GM12878 (cell line): ENCODE results near the gene COPZ1. TPM values are rescaled to one million over a fixed set of nuclear protein-coding genes. Genes with fewer than 3 reads are reported as not detected.

Source experiments
- ATAC-seq: fragments of 200-7000 bp; cut with Tn5 transposase; 3 replicates; pipeline ENCODE4 v1.9.1; 2020; ENCODE audit warnings: mild to moderate bottlenecking, moderate library complexity
- BruUV-seq: library from RNA; stranded (reverse); fragments of 400-500 nt; replicated peaks from 2 replicates; lab custom pipeline; 2021; lab: Mats Ljungman, UMichigan
- CTCF ChIA-PET: fragments of 300-600 bp; sonication (Branson Sonifier 250); formaldehyde crosslinking; extraction: SDS; loops from one replicate; lab custom pipeline; 2021; ENCODE audit warnings: inconsistent platforms; lab: Yijun Ruan, JAX
- POLR2A ChIA-PET: fragments of 350-600 bp; formaldehyde crosslinking; extraction: SDS; loops from one replicate; lab custom pipeline; 2021; ENCODE audit warnings: inconsistent platforms; lab: Charles Lee
- RAD21 ChIA-PET: fragments of 300-600 bp; sonication (Branson Sonifier 250); formaldehyde crosslinking; loops from one replicate; lab custom pipeline; 2023; ENCODE audit warnings: antibody characterized with exemption; ENCODE audit not compliant: unreplicated experiment; lab: Charles Lee
- SMC1A ChIA-PET: fragments of 300-600 bp; sonication (Branson Sonifier 250); formaldehyde crosslinking; loops from one replicate; lab custom pipeline; 2023; ENCODE audit not compliant: unreplicated experiment, uncharacterized antibody; lab: Charles Lee
- DNase-seq: peaks from one replicate; pipeline ENCODE4 v3.0.0-alpha.2; 2011; ENCODE audit warnings: low read depth, low spot score
- FAIRE-seq: peaks from 3 replicates; lab custom pipeline; 2011; peaks lifted over from hg19 to GRCh38; lab: Jason Lieb, UNC
- H2AFZ ChIP-seq: 2 replicates; pipeline ENCODE4 v1.6.0; 2011; ENCODE audit warnings: low read depth, low read length, control low read depth; ENCODE audit not compliant: control insufficient read depth
- H3K27ac ChIP-seq: 2 replicates; pipeline ENCODE4 v1.5.1; 2011; ENCODE audit warnings: control low read depth; ENCODE audit not compliant: control insufficient read depth, insufficient read depth
- H3K27me3 ChIP-seq, 2 experiments: replicated peaks in 1 of 2; 2 replicates each; pipeline versions ENCODE4 v1.6.0 to v1.6.1; 2011; ENCODE audit warnings: low read length in 1 of 2; ENCODE audit not compliant: control insufficient read depth in 2 of 2, insufficient read depth in 2 of 2
- H3K36me3 ChIP-seq, 2 experiments: 2 replicates each; pipeline ENCODE4 v1.5.1; 2011; ENCODE audit warnings: low read length in 1 of 2; ENCODE audit not compliant: control insufficient read depth in 2 of 2, insufficient read depth in 2 of 2
- H3K4me1 ChIP-seq: 2 replicates; pipeline ENCODE4 v1.6.1; 2011; ENCODE audit warnings: mild to moderate bottlenecking, low read length, moderate library complexity, mixed read lengths; ENCODE audit not compliant: control insufficient read depth, insufficient read depth
- H3K4me2 ChIP-seq: 2 replicates; pipeline ENCODE4 v1.6.0; 2011; ENCODE audit warnings: control low read depth; ENCODE audit not compliant: control insufficient read depth, insufficient read depth
- H3K4me3 ChIP-seq: fragments of 200-600 bp; sonication (generic); 2 replicates; pipeline ENCODE4 v1.5.1; 2016
- H3K79me2 ChIP-seq: 2 replicates; pipeline ENCODE4 v1.6.0; 2011; ENCODE audit warnings: low read length; ENCODE audit not compliant: control insufficient read depth, insufficient read depth
- H3K9ac ChIP-seq: 2 replicates; pipeline ENCODE4 v1.8.0; 2011; ENCODE audit warnings: low read length, control low read depth, mixed read lengths; ENCODE audit not compliant: control insufficient read depth, insufficient read depth
- H3K9me3 ChIP-seq: replicated peaks from 3 replicates; pipeline ENCODE4 v1.5.1; 2011; ENCODE audit warnings: mild to moderate bottlenecking, low read length; ENCODE audit not compliant: control insufficient read depth, insufficient read depth
- H4K20me1 ChIP-seq: 2 replicates; pipeline ENCODE4 v1.6.0; 2011; ENCODE audit not compliant: control insufficient read depth, insufficient read depth
- CEBPZ ChIP-seq: fragments of 150-350 bp; IDR thresholded peaks from 2 replicates; pipeline ENCODE4 v1.6.1; 2016; ENCODE audit warnings: low read depth, low read length
- E2F4 ChIP-seq: IDR thresholded peaks from 2 replicates; pipeline ENCODE4 v1.6.1; 2012; ENCODE audit warnings: low read depth, low read length, improper control_type of control experiment
- IRF3 ChIP-seq: fragments of 450-650 bp; IDR thresholded peaks from 2 replicates; pipeline ENCODE4 v1.6.1; 2014; ENCODE audit warnings: mild to moderate bottlenecking
- KAT2A ChIP-seq: conservative IDR thresholded peaks from 2 replicates; pipeline ENCODE4 v1.6.1; 2011; ENCODE audit warnings: low read depth, low read length; ENCODE audit not compliant: control insufficient read depth
- MTA3 ChIP-seq: IDR thresholded peaks from 2 replicates; pipeline ENCODE4 v1.6.1; 2012; ENCODE audit warnings: low read length, inconsistent platforms, borderline replicate concordance
- NKRF ChIP-seq: fragments of 450-650 bp; conservative IDR thresholded peaks from 2 replicates; pipeline ENCODE4 v1.6.1; 2017; ENCODE audit warnings: mild to moderate bottlenecking, moderate library complexity
- NR2F1 ChIP-seq: fragments of 450-650 bp; conservative IDR thresholded peaks from 2 replicates; pipeline ENCODE4 v1.6.1; 2017; ENCODE audit warnings: mild to moderate bottlenecking
- RCOR1 ChIP-seq: conservative IDR thresholded peaks from 2 replicates; pipeline ENCODE4 v1.6.1; 2012; ENCODE audit warnings: low read depth, low read length, improper control_type of control experiment
- RUNX3 ChIP-seq: IDR thresholded peaks from 2 replicates; pipeline ENCODE4 v1.6.1; 2012; ENCODE audit warnings: low read length, inconsistent platforms
- SRF ChIP-seq, 2 experiments: IDR thresholded peaks; 2 replicates each; pipeline ENCODE4 v1.6.1; 2011; ENCODE audit warnings: low read depth in 2 of 2, low read length in 2 of 2, mild to moderate bottlenecking in 1 of 2, moderate library complexity in 1 of 2
- YBX1 ChIP-seq: fragments of 450-650 bp; IDR thresholded peaks from 2 replicates; pipeline ENCODE4 v1.6.1; 2016; ENCODE audit warnings: antibody characterized with exemption
- ZBED1 ChIP-seq: IDR thresholded peaks from 2 replicates; pipeline ENCODE4 v1.6.1; 2016; ENCODE audit warnings: borderline replicate concordance
- ZSCAN29 ChIP-seq: fragments of 450-650 bp; IDR thresholded peaks from 2 replicates; pipeline ENCODE4 v1.6.1; 2017; ENCODE audit warnings: mild to moderate bottlenecking, moderate library complexity
- WGBS: methylation state at CpG from one replicate; pipeline ENCODE4 v1.1.6; 2016; ENCODE audit warnings: low lambda C conversion rate; ENCODE audit not compliant: insufficient replicate concordance, insufficient coverage; ENCODE audit errors: missing lambda C conversion rate; 5-methylcytosine and 5-hydroxymethylcytosine counted together
- in situ Hi-C: fragments of 300-500 bp; cut with MboI; formaldehyde crosslinking; loops from 9 replicates; pipeline ENCODE4 v1.14.3; 2018; ENCODE audit warnings: mixed read lengths
- intact Hi-C: fragments of 100-400 bp; cut with micrococcal nuclease; formaldehyde crosslinking; loops from one replicate; pipeline ENCODE4 v1.14.2; 2022; ENCODE audit not compliant: unreplicated experiment
- polyA plus RNA-seq, 11 experiments: library from polyadenylated mRNA; depleted of rRNA in 4 of 11; unstranded in 6 of 11; stranded (reverse) in 5 of 11; fragments of >200 nt; fragmentation: Nextera tagmentation in 4 of 11; fragmentation: Illumina TruSeq in 1 of 11; extraction: Ambion mirVana in 4 of 11; extraction: Trizol in 1 of 11; gene quantifications; 1 replicate in 1 of 11; 2 replicates in 10 of 11; pipeline versions ENCODE4 v1.2.1 to v1.2.3, GENCODE V29; 2011 to 2016; ENCODE audit warnings: inconsistent platforms in 2 of 11, missing spikeins in 2 of 11, low read depth in 1 of 11
- total RNA-seq, 4 experiments: library from RNA; depleted of rRNA in 3 of 4; stranded (reverse); fragments of >200 nt in 3 of 4; fragmentation: Illumina TruSeq in 1 of 4; extraction: Trizol in 1 of 4; gene quantifications; 2 replicates each; pipeline versions ENCODE4 v1.2.1 to v1.2.3, GENCODE V29; 2013 to 2021

COPZ1 gene
- total and polyA plus RNA-seq, 10 of the 15 experiments (the other 5 are each of a cell fraction or from before 2014, with no cell fraction given), result 112 to 378 (median 184) TPM

GRCh38 chr12:54377007-54377406 is 52.1 kb downstream of the COPZ1 start:
- RAD21 ChIA-PET, result no interaction called here
- SMC1A ChIA-PET, result interaction anchor here (1.0 to 1.1 kb wide), 2 partner anchors 18 to 41 kb away, joined by 3 to 4 read pairs; no protein-coding TSS in a partner anchor
- Histone ChIP-seq H4K20me1 (no peaks in the 10 kb centered on the region), H3K27me3 (no peaks in the 10 kb centered on the region), H3K9me3 (no peaks in the 10 kb centered on the region), H2AFZ (no peak overlapping the region), H3K4me2 (no peak overlapping the region), H3K9ac (no peak overlapping the region), H3K79me2 (no peaks in the 10 kb centered on the region), H3K36me3 (no peaks in the 10 kb centered on the region), H3K4me3 (no peak overlapping the region)
- CTCF ChIA-PET, result interaction anchor here (0.8 to 4.6 kb wide), 4 partner anchors 10 to 149 kb away, joined by 3 to 42 read pairs (median 3); partner anchors contain the start of gene COPZ1
- intact Hi-C loops, result loop anchor here (10.0 kb wide), 1 partner anchor 372 kb away; the partner anchor contains the start of genes HOXC8 and HOXC9
- BruUV-seq, result no TSS peak
- POLR2A ChIA-PET, result no interaction called here
- in situ Hi-C loops, result no loop called here
- no peak for DNase-seq
- FAIRE-seq, result no peak
- TF ChIP-seq KAT2A (no peak), YBX1 (no peak), ZBED1 (no peak), E2F4 (no peak), IRF3 (no peak), RUNX3 (no peak), CEBPZ (no peak), NR2F1 (no peak), MTA3 (no peak), SRF (IDR thresholded peaks at IDR 0.05; ENCODE audit: low read depth in 2 of 2, low read length in 2 of 2) (no peak), RCOR1 (no peak), NKRF (no peak), ZSCAN29 (no peak)
- TF ChIP-seq, all 136 proteins: peak for 0
- Histone ChIP-seq H3K27ac (no peak overlapping the region), H3K4me1 (peaks cover 5% of the 10 kb centered on the region; the same call in 1 of the 2 replicates)
- ATAC-seq, result no peak
- 48% methylated on average over 2 of the region's 2 CpGs for WGBS
